NT2/D1 (cell line): Measurements from ENCODE around the gene ABTB2.
"Not testable (repeated sequence)": the region's sequence is repeated elsewhere in the genome, so short reads cannot be mapped to it uniquely, and the experiment has no call there.

ENCODE experiments used
- SUZ12 ChIP-seq: IDR thresholded peaks from 2 replicates; pipeline ENCODE4 v1.6.1; 2011; ENCODE audit not compliant: insufficient read length, insufficient read depth; ENCODE audit errors: extremely low read depth
- YY1 ChIP-seq: IDR thresholded peaks from 2 replicates; pipeline ENCODE4 v1.6.1; 2011; ENCODE audit not compliant: insufficient read length, insufficient read depth

- not testable (repeated sequence) for TF ChIP-seq YY1, SUZ12
These were observed 28.5 kb upstream of the ABTB2 start for GRCh38 chr11:34386356-34386755.
